ENCODE results near the gene RUFY3.

GRCh38 chr4:70816894-70817293, 95.1 kb downstream of the RUFY3 start:
- no peak for TF ChIP-seq EP300 (IDR thresholded peaks at IDR 0.05)
- no peak for TF ChIP-seq POLR2A (IDR thresholded peaks at IDR 0.05; ENCODE audit: low read length)
- TF ChIP-seq, protein P1, sequence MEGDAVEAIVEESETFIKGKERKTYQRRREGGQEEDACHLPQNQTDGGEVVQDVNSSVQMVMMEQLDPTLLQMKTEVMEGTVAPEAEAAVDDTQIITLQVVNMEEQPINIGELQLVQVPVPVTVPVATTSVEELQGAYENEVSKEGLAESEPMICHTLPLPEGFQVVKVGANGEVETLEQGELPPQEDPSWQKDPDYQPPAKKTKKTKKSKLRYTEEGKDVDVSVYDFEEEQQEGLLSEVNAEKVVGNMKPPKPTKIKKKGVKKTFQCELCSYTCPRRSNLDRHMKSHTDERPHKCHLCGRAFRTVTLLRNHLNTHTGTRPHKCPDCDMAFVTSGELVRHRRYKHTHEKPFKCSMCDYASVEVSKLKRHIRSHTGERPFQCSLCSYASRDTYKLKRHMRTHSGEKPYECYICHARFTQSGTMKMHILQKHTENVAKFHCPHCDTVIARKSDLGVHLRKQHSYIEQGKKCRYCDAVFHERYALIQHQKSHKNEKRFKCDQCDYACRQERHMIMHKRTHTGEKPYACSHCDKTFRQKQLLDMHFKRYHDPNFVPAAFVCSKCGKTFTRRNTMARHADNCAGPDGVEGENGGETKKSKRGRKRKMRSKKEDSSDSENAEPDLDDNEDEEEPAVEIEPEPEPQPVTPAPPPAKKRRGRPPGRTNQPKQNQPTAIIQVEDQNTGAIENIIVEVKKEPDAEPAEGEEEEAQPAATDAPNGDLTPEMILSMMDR (IDR thresholded peaks at IDR 0.05): no peak
- TF ChIP-seq CHD4 (IDR thresholded peaks at IDR 0.05; ENCODE audit: borderline replicate concordance): no peak
- TF ChIP-seq RCOR1 (IDR thresholded peaks at IDR 0.05; ENCODE audit: low read depth, low read length): no peak
- TF ChIP-seq POLR2AphosphoS2 (conservative IDR thresholded peaks at IDR 0.05; ENCODE audit: low read length): no peak
- no peak for TF ChIP-seq ATOH8 (CRISPR knock-in tag; IDR thresholded peaks at IDR 0.05; ENCODE audit: low read depth)
